Natural killer cell (primary cell): ENCODE results near the gene SNTA1. TPM values are rescaled to one million over a fixed set of nuclear protein-coding genes. Genes with fewer than 3 reads are reported as not detected.

Experiments used
- ATAC-seq, 3 donors: fragments of 150-1000 bp in 2 of 3; fragments of 200-7000 bp in 1 of 3; cut with Tn5 transposase; 1 replicate in 1 of 3; 2 replicates in 2 of 3; pipeline ENCODE4 v1.10.0; 2021; ENCODE audit warnings: mild to moderate bottlenecking in 2 of 3, moderate library complexity in 2 of 3
- DNase-seq, 2 donors: peaks; one replicate each; pipeline versions ENCODE4 v3.0.0 to v3.0.0-alpha.2; 2013 to 2021; ENCODE audit warnings: mixed read lengths in 1 of 2
- H3K27ac ChIP-seq: one replicate; pipeline ENCODE4 v1.5.1; 2013; ENCODE audit warnings: mild to moderate bottlenecking, low read length
- H3K27me3 ChIP-seq: one replicate; pipeline ENCODE4 v1.6.1; 2013; ENCODE audit warnings: low read length; ENCODE audit not compliant: control insufficient read depth, insufficient read depth
- H3K36me3 ChIP-seq: one replicate; pipeline ENCODE4 v1.6.1; 2013; ENCODE audit warnings: low read length; ENCODE audit not compliant: control insufficient read depth, insufficient read depth
- H3K4me1 ChIP-seq: one replicate; pipeline ENCODE4 v1.6.1; 2013; ENCODE audit warnings: low read length; ENCODE audit not compliant: control insufficient read depth, insufficient read depth
- H3K4me3 ChIP-seq: one replicate; pipeline ENCODE4 v1.5.1; 2013; ENCODE audit warnings: low read length
- H3K9me3 ChIP-seq: one replicate; pipeline ENCODE4 v1.6.1; 2013; ENCODE audit warnings: low read length; ENCODE audit not compliant: control insufficient read depth, insufficient read depth
- H3K27ac Mint-ChIP-seq, 2 donors: one replicate each; pipeline ENCODE4 v1.8.0; 2022; ENCODE audit warnings: mild to moderate bottlenecking in 2 of 2, mixed read lengths in 2 of 2, moderate library complexity in 1 of 2
- H3K27me3 Mint-ChIP-seq, 2 donors: one replicate each; pipeline ENCODE4 v1.8.0; 2022; ENCODE audit warnings: low read depth in 2 of 2, mixed read lengths in 2 of 2
- H3K36me3 Mint-ChIP-seq: one replicate; pipeline ENCODE4 v1.8.0; 2022; ENCODE audit warnings: mixed read lengths
- H3K4me1 Mint-ChIP-seq, 2 donors: one replicate each; pipeline ENCODE4 v1.8.0; 2022; ENCODE audit warnings: mixed read lengths in 2 of 2
- H3K4me3 Mint-ChIP-seq: one replicate; pipeline ENCODE4 v1.8.0; 2022; ENCODE audit warnings: mild to moderate bottlenecking, moderate library complexity, mixed read lengths
- H3K9me3 Mint-ChIP-seq, 2 donors: one replicate each; pipeline ENCODE4 v1.8.0; 2022; ENCODE audit warnings: mixed read lengths in 2 of 2
- CTCF ChIP-seq: fragments of 200-600 bp; IDR thresholded peaks from one replicate; pipeline ENCODE4 v1.8.0; 2022; ENCODE audit warnings: antibody characterized with exemption
- WGBS: methylation state at CpG from one replicate; pipeline ENCODE4 v1.1.7; 2013; ENCODE audit warnings: missing lambda C conversion rate; ENCODE audit not compliant: insufficient coverage; 5-methylcytosine and 5-hydroxymethylcytosine counted together
- intact Hi-C: fragments of 100-400 bp; cut with micrococcal nuclease; formaldehyde crosslinking; loops from one replicate; pipeline ENCODE4 v1.14.2; 2022
- total RNA-seq, 4 donors: library from RNA; stranded (reverse); fragments of 120-200 nt in 1 of 4; gene quantifications; one replicate each; pipeline versions ENCODE4 v1.2.3 to v1.2.4, GENCODE V29; 2013 to 2022

Gene SNTA1
- total RNA-seq, 3 donors from 2014 or later (not counting 1 experiment from before 2014, with no cell fraction given), result 1.2 to 2.4 (median 1.8) TPM

GRCh38 chr20:33410081-33410742, 33.4 kb downstream of the SNTA1 start:
- H3K4me3 Mint-ChIP-seq, result no peak overlapping the region
- WGBS, result 94% methylated on average over 15 of the region's 15 CpGs
- Histone ChIP-seq H3K36me3 (no peaks in the 10 kb centered on the region), H3K4me3 (no peak overlapping the region), H3K4me1 (peaks cover 17% of the 10 kb centered on the region), H3K9me3 (no peaks in the 10 kb centered on the region), H3K27ac (no peak overlapping the region), H3K27me3 (no peaks in the 10 kb centered on the region)
- H3K27me3 Mint-ChIP-seq, result no peaks in the 10 kb centered on the region
- no peaks in the 10 kb centered on the region for H3K9me3 Mint-ChIP-seq
- no peak for ATAC-seq
- H3K27ac Mint-ChIP-seq, result no peak overlapping the region
- intact Hi-C loops, result no loop called here
- TF ChIP-seq CTCF, result no peak
- no peaks in the 10 kb centered on the region for H3K4me1 Mint-ChIP-seq
- DNase-seq, result no peak
- no peaks in the 10 kb centered on the region for H3K36me3 Mint-ChIP-seq

GRCh38 chr20:33408716-33409654, 34.6 kb downstream of the SNTA1 start:
- intact Hi-C loops, result no loop called here
- no peaks in the 10 kb centered on the region for H3K36me3 ChIP-seq
- no peaks in the 10 kb centered on the region for H3K27me3 ChIP-seq
- no peak overlapping the region for H3K4me3 ChIP-seq
- WGBS, result 54% methylated on average over 17 of the region's 18 CpGs
- no peak for TF ChIP-seq CTCF
- H3K9me3 ChIP-seq, result no peaks in the 10 kb centered on the region
- no peaks in the 10 kb centered on the region for H3K27me3 Mint-ChIP-seq
- H3K9me3 Mint-ChIP-seq, result no peaks in the 10 kb centered on the region
- H3K36me3 Mint-ChIP-seq, result no peaks in the 10 kb centered on the region
- no peak overlapping the region for H3K4me3 Mint-ChIP-seq
- peak in 1 of 2 donors; percentile 14 for DNase-seq
- peak overlapping the region; percentile 8 for H3K27ac ChIP-seq
- peaks cover 17% of the 10 kb centered on the region for H3K4me1 ChIP-seq
- no peak for ATAC-seq
- no peaks in the 10 kb centered on the region for H3K4me1 Mint-ChIP-seq
- no peak overlapping the region for H3K27ac Mint-ChIP-seq

GRCh38 chr20:33408313-33408712, 35.2 kb downstream of the SNTA1 start:
- H3K9me3 Mint-ChIP-seq, result no peaks in the 10 kb centered on the region
- no peak for TF ChIP-seq CTCF
- whole genome bisulfite sequencing, result 90% methylated on average over 11 of the region's 12 CpGs
- intact Hi-C loops, result no loop called here
- Histone ChIP-seq H3K27ac (peak overlapping the region; percentile 8), H3K27me3 (no peaks in the 10 kb centered on the region), H3K4me3 (no peak overlapping the region), H3K9me3 (no peaks in the 10 kb centered on the region), H3K4me1 (peaks cover 17% of the 10 kb centered on the region), H3K36me3 (no peaks in the 10 kb centered on the region)
- no peaks in the 10 kb centered on the region for H3K27me3 Mint-ChIP-seq
- H3K4me1 Mint-ChIP-seq, result no peaks in the 10 kb centered on the region
- no peak for DNase-seq
- no peaks in the 10 kb centered on the region for H3K36me3 Mint-ChIP-seq
- no peak overlapping the region for H3K4me3 Mint-ChIP-seq
- ATAC-seq, result no peak
- no peak overlapping the region for H3K27ac Mint-ChIP-seq
